Loucy (cell line): ENCODE measurements around the gene DMBT1.

ENCODE experiments used
- CTCF ChIP-seq: fragments of 200-600 bp; sonication (generic); conservative IDR thresholded peaks from 2 replicates; pipeline ENCODE4 v1.5.1; 2014; ENCODE audit warnings: mild to moderate bottlenecking, antibody characterized with exemption, low read length
- EZH2phosphoT487 ChIP-seq: fragments of 200-600 bp; IDR thresholded peaks from 2 replicates; pipeline ENCODE4 v1.6.1; 2018; ENCODE audit warnings: antibody characterized with exemption, mild to moderate bottlenecking, moderate library complexity, borderline replicate concordance

- TF ChIP-seq CTCF (no peak), EZH2phosphoT487 (no peak)
Measured at GRCh38 chr10:122640921-122641320, 80.4 kb downstream of the DMBT1 start.
